Mesothelial cell of epicardium (in vitro differentiated cells): ENCODE data around the gene ARSI. TPM values are rescaled to one million over a fixed set of nuclear protein-coding genes. Genes with fewer than 3 reads are reported as not detected.

Source experiments
- DNase-seq, 2 experiments: peaks; one replicate each; pipeline ENCODE4 v3.0.0; 2021; ENCODE audit warnings: low spot score in 2 of 2; ENCODE audit not compliant: unreplicated experiment in 2 of 2
- H3K27ac Mint-ChIP-seq: 2 replicates; pipeline ENCODE4 v1.8.0; 2021; ENCODE audit warnings: mixed read lengths
- H3K27me3 Mint-ChIP-seq: 2 replicates; pipeline ENCODE4 v1.8.0; 2021; ENCODE audit warnings: low read depth, mixed read lengths
- H3K36me3 Mint-ChIP-seq: 2 replicates; pipeline ENCODE4 v1.8.0; 2021; ENCODE audit warnings: mixed read lengths
- H3K4me1 Mint-ChIP-seq: 2 replicates; pipeline ENCODE4 v1.8.0; 2021; ENCODE audit warnings: mixed read lengths
- H3K4me3 Mint-ChIP-seq: 2 replicates; pipeline ENCODE4 v1.8.0; 2021; ENCODE audit warnings: mild to moderate bottlenecking, moderate library complexity, mixed read lengths
- H3K9me3 Mint-ChIP-seq: 2 replicates; pipeline ENCODE4 v1.8.0; 2021; ENCODE audit warnings: mixed read lengths
- total RNA-seq: library from RNA; stranded (reverse); gene quantifications from 3 replicates; pipeline ENCODE4 v1.2.1, GENCODE V29; 2021
- TF ChIP-seq, protein P1 (sequence below): fragments of 200-600 bp; sonication (generic); IDR thresholded peaks from one replicate; pipeline ENCODE4 v1.5.0; 2021; ENCODE audit warnings: antibody characterized with exemption; ENCODE audit not compliant: unreplicated experiment

ARSI gene
- total RNA-seq, 1 donor from 2014 or later = 18.8 TPM

DNA sequence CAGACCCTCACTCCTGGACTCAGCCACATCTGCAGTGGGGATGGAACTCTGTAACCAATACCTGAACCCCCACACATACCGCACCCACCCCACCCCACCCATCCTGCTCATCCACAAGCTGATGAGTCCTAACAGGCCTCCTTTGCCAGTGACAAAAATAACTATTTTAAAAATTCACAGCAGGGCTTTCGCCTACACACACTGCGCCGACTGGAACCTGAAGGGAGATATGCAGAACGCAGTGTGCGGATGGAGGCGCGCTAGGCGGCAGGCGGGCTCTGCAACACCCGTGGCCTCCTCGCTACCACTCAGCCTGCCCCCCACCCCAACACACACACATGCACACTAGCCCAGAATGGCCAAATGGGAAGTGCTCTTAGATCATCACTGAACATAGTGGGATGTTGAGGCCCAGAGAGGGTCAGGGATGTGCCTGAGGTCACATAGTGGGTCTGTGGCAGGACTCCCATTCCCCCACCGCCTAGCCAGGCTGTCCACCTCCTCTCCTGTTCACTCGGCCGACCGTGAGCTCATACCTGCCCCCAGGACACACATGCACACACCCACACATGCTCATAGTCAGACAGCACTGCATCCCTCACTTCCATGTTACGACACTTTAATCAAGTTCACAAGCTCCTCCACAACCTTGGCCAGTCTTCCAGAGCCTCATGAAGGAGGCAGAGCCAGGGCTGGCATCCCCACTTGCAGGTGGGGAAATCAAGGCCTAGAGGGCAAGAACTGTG lies 6.8 kb downstream of the ARSI start:
- Mint-ChIP-seq H3K4me1 (peaks cover 17% of the 10 kb centered on the region), H3K4me3 (no peak overlapping the region), H3K27me3 (peaks cover 3% of the 10 kb centered on the region), H3K9me3 (no peaks in the 10 kb centered on the region), H3K27ac (no peak overlapping the region), H3K36me3 (no peaks in the 10 kb centered on the region)
- TF ChIP-seq, protein P1, sequence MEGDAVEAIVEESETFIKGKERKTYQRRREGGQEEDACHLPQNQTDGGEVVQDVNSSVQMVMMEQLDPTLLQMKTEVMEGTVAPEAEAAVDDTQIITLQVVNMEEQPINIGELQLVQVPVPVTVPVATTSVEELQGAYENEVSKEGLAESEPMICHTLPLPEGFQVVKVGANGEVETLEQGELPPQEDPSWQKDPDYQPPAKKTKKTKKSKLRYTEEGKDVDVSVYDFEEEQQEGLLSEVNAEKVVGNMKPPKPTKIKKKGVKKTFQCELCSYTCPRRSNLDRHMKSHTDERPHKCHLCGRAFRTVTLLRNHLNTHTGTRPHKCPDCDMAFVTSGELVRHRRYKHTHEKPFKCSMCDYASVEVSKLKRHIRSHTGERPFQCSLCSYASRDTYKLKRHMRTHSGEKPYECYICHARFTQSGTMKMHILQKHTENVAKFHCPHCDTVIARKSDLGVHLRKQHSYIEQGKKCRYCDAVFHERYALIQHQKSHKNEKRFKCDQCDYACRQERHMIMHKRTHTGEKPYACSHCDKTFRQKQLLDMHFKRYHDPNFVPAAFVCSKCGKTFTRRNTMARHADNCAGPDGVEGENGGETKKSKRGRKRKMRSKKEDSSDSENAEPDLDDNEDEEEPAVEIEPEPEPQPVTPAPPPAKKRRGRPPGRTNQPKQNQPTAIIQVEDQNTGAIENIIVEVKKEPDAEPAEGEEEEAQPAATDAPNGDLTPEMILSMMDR = no peak
- DNase-seq = no peak

GRCh38 chr5:150295172-150295634 lies 7.5 kb downstream of the ARSI start:
- TF ChIP-seq, protein P1 = no peak
- no peak overlapping the region for H3K27ac Mint-ChIP-seq
- DNase-seq = no peak

DNA sequence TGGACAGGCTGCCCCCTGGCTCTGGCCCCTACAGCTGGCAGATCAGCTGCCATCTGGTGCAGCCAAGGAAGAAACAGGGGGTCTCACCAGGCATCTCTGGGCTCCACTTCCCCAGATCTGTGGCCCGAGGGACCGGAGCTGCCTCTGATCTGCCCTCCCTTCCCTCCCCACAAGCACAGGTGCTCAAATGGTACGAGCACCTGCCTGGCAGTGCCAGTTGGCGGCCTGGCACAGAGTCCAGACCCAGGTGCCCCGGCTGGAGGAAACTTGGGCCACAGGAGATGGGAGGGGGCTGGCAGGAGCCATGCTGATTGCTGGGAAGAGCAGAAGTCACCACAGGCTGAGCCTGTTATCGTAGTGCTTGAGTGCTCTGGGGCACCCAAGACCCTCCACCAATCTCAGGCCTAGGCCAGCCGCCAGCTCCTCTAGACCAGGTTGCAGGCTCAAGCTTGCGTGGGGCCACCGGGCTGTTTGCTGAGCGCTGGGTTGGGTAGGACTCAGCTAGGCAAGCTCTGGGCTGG lies 8.1 kb downstream of the ARSI start:
- Mint-ChIP-seq H3K36me3 (no peaks in the 10 kb centered on the region), H3K4me3 (no peak overlapping the region), H3K9me3 (no peaks in the 10 kb centered on the region), H3K27ac (no peak overlapping the region), H3K4me1 (peaks cover 14% of the 10 kb centered on the region), H3K27me3 (no peaks in the 10 kb centered on the region)
- DNase-seq = no peak
- TF ChIP-seq, protein P1 = no peak

More at GRCh38 chr5:150295172-150295634, 7.5 kb downstream of the ARSI start:
- H3K36me3 Mint-ChIP-seq = no peaks in the 10 kb centered on the region
- H3K4me3 Mint-ChIP-seq = no peak overlapping the region
- H3K27me3 Mint-ChIP-seq = no peaks in the 10 kb centered on the region
- peaks cover 14% of the 10 kb centered on the region for H3K4me1 Mint-ChIP-seq
- no peaks in the 10 kb centered on the region for H3K9me3 Mint-ChIP-seq

- Mint-ChIP-seq H3K4me3 (no peak overlapping the region), H3K36me3 (no peaks in the 10 kb centered on the region), H3K27me3 (no peaks in the 10 kb centered on the region), H3K9me3 (no peaks in the 10 kb centered on the region), H3K4me1 (peaks cover 10% of the 10 kb centered on the region), H3K27ac (no peak overlapping the region)
- TF ChIP-seq, protein P1 = no peak
- no peak for DNase-seq
Observed at GRCh38 chr5:150293091-150293941, 9.4 kb downstream of the ARSI start.

GRCh38 chr5:150291388-150292385 lies 11.0 kb downstream of the ARSI start:
- Mint-ChIP-seq H3K27me3 (no peaks in the 10 kb centered on the region), H3K4me3 (no peak overlapping the region), H3K9me3 (no peaks in the 10 kb centered on the region), H3K27ac (no peak overlapping the region), H3K36me3 (no peaks in the 10 kb centered on the region), H3K4me1 (peaks cover 10% of the 10 kb centered on the region)
- TF ChIP-seq, protein P1 = no peak
- DNase-seq = no peak
